C1 segment of cervical spinal cord (tissue), 14 donors: Measurements from ENCODE around the gene NEU1.
A peak's percentile ranks its signal among the peaks of the same experiment; 100 is the strongest.
"Not testable (repeated sequence)": the region's sequence is repeated elsewhere in the genome, so short reads cannot be mapped to it uniquely, and the experiment has no call there.

Source experiments
- DNase-seq, 14 donors: peaks; one replicate each; lab custom pipeline; 2025; lab: John Stamatoyannopoulos, UW

The NEU1 gene

GRCh38 chr6:31838968-31839367 lies 23.7 kb downstream of the NEU1 start:
- DNase-seq, result no peak

DNA sequence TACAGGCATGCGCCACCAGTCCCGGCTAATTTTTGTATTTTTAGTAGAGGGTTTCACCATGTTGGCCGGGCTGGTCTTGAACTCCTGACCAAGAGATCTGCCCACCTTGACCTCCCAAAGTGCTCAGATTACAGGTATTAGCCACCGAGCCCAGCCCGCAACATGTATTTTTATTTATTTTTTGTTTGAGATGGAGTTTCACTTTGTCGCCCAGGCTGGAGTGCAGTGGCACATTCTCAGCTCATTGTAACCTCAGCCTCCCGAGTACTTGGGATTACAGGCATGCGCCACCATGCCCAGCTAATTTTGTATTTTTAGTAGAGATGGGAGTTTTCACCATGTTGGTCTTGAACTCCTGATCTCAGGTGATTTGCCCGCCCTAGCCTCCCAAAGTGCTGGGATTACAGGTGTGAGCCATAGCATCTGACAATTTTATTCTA lies 24.5 kb downstream of the NEU1 start:
- DNase-seq, result not testable (repeated sequence)

DNA sequence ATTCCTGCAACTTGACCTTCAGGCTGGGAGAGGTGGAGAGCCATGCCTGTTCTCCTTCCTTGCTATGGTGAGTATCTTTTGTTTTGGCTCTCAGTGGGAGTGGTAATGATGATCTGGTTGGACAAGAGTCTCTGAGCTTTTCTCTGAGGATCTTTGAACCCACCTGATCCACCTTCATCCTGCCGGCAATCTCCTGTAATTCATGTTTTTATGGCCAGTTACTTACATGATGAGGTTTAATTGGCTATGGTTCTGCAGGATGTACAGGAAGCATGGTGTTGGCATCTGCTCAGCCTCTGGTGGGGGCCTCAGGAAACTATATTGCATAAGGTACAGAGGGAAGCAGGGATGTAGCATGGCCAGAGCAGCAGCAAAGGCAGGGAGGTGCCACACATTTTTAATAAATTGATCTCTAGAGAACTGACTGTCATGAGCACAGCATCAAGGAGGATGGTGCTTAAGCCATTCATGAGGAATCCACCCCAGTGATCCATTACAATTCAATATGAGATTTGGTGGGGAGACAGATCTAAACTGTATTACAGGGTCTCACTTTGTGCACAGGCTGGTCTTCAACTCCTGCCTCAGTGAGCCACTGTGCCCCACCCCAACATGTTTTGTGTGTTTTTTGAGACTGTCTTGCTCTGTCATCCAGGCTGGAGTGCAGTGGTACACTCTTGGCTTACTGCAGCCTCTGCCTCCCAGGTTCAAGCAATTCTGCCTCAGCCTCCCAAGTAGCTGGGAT lies 25.1 kb downstream of the NEU1 start:
- no peak for DNase-seq

DNA sequence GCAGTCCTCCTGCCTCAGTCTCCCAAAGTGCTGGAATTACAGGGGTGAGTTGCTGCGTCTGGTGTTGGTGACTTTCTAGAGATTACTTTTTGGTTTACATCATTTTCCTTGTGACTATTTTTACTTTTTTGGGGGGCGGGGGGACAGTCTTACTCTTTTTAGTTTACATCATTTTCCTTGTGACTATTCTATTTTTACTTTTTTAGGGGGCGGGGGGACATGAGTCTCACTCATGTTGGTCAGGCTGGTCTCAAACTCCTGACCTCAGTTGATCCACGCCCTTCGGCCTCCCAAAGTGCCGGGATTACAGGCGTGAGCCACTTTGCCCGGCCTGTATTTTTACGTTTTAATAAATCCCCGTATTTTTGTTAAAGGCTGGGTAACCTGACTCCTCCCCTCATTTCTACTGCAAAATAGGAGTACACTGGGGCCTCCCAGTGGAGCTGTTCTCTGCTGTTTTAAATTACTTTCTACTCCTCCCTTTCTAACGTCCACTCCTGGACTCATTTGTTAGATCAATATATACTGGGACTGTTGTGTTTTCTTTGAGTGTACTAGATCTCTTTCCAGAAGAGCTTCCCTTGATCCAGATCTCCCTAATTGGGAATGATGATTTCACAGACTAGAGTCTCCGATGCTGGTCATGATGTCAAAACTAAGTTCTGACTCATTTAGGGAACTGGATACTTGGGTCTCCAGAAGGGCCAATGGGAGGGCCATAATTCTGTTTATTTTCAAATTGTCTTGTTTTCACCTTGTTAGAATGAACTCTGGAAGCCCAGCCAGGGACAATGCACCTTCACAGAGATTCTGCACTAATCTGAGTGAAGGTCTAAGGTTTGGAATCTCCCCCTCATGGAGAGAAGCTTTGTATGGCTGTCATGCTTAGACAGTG lies 25.9 kb downstream of the NEU1 start:
- DNase-seq, result no peak

DNA sequence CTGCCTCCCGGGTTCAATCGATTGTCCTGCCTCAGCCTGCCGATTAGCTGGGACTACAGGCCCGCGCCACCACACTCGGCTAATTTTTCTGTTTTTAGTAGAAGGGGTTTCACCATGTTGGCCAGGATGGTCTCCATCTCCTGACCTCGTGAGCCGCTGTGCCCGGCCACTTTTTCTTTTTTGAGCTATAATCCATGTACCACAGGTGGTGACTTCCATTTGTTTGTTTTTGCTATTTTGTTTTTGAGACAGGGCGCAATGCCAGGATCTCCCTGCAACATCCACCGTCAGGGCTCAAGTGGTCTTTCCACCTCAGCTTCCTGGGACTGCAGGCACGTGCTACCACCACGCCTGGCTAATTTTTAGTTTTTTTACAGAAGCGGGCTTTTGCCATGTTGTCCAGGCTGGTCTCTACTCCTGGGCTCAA lies 26.6 kb downstream of the NEU1 start:
- DNase-seq, result no peak

DNA sequence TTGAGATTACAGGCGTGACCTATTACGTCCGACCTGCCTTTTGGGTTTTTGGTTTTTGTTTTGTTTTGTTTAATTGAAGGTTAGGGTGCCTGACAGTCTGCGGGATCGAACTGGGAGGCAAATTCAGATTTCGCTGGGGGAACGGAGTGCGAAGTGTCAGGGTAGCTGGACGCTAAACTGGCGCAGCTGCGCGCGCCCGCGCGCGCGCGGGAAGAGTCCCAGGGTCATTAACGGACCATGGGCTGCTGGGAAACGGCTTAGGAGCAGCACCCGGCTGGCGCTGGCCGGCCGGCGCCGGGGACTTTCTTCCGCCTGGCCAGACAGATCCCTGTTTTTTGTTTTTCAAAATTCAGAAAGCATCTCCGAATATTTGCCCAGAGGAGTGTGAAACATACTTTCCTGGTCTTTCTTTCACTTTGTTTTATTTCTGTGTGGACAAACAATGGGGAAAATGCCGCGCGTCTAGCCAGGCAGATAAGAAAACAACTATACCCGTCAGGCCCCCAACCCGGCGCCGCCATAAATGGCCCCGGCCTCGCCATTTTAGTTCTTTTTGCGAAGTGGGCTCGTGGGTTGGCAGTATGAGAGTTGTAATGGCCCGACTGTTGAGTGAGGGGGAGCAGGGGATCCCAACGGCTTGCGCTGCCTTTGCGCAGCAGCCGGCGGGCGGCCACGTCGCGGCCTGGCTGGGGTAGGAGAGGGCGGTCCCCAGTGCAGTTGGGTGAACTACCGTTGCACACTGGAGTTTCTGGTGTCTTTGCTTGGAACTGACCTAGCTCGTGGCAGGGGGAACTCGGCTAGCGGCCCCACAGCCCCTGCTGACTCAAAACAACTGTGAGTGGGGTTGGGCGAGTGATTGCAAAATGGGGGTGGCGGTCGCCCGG lies 28.0 kb downstream of the NEU1 start:
- DNase-seq, result peak; percentile 42 to 94 (median 87)

DNA sequence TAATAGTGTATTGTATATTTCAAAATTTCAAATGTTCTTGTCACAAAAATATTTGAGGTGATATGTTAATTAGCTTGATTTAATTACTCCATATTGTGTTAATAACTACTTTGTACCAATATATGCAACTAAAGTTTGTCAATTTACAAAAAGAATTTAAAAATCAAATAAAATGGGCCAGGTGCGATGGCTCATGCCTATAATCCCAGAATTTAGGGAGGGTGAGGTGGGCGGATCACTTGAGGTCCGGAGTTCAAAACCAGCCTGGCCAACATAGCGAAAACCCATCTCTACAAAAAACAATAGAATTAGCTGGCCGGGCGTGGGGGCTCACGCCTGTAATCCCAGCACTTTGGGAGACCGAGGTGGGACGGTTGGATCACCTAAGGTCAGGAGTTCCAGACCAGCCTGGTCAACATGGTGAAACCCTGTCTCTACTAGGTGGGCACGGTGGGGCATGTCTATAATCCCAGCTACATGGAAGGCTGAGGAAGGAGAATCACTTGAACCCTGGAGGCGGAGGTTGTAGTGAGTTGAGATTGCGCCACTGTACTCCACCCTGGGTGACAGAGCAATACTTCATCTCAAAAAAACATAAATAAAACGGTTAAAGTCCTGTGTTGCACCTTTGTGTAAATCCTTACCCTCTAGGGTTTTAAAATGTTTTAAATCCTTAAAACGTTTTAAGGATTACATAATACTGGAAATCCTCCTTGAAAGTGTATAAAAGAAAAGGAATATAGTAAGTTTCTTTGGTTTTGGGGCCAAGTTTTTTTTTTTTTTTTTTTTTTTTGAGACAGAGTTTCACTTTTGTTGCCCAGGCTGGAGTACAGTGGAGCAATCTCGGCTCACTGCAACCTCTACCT lies 31.0 kb downstream of the NEU1 start:
- no peak for DNase-seq

GRCh38 chr6:31830886-31831335 lies 31.7 kb downstream of the NEU1 start:
- DNase-seq, result peak in 1 of 14 donors; percentile 65

DNA sequence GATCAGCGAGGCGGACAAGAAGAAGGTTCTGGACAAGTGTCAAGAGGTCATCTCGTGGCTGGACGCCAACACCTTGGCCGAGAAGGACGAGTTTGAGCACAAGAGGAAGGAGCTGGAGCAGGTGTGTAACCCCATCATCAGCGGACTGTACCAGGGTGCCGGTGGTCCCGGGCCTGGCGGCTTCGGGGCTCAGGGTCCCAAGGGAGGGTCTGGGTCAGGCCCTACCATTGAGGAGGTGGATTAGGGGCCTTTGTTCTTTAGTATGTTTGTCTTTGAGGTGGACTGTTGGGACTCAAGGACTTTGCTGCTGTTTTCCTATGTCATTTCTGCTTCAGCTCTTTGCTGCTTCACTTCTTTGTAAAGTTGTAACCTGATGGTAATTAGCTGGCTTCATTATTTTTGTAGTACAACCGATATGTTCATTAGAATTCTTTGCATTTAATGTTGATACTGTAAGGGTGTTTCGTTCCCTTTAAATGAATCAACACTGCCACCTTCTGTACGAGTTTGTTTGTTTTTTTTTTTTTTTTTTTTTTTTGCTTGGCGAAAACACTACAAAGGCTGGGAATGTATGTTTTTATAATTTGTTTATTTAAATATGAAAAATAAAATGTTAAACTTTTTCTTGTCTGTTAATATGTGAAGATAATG lies 32.9 kb downstream of the NEU1 start:
- peak in 9 of 14 donors; percentile 11 to 58 (median 34) for DNase-seq

DNA sequence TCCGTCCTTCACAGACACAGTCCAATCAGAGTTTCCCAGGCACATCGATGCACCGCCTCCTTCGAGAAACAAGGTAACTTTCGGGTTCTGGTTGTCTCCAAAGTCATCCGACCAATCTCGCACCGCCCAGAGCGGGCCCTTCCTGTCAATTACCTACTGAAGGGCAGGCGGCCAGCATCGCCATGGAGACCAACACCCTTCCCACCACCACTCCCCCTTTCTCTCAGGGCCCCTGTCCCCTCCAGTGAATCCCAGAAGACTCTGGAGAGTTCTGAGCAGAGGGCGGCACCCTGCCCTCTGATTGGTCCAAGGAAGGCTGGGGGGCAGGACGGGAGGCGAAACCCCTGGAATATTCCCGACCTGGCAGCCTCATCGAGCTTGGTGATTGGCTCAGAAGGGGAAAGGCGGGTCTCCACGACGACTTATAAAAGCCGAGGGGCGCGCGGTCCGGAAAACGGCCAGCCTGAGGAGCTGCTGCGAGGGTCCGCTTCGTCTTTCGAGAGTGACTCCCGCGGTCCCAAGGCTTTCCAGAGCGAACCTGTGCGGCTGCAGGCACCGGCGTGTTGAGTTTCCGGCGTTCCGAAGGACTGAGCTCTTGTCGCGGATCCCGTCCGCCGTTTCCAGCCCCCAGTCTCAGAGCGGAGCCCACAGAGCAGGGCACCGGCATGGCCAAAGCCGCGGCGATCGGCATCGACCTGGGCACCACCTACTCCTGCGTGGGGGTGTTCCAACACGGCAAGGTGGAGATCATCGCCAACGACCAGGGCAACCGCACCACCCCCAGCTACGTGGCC lies 35.1 kb downstream of the NEU1 start, which contains the start of gene HSPA1B:
Gene HSPA1B (plus strand): TSS at position 453 of the 794 bp plus-strand sequence. CDS start 213 bp downstream, at position 666.
- DNase-seq, result peak; percentile 86 to 100 (median 99)

DNA sequence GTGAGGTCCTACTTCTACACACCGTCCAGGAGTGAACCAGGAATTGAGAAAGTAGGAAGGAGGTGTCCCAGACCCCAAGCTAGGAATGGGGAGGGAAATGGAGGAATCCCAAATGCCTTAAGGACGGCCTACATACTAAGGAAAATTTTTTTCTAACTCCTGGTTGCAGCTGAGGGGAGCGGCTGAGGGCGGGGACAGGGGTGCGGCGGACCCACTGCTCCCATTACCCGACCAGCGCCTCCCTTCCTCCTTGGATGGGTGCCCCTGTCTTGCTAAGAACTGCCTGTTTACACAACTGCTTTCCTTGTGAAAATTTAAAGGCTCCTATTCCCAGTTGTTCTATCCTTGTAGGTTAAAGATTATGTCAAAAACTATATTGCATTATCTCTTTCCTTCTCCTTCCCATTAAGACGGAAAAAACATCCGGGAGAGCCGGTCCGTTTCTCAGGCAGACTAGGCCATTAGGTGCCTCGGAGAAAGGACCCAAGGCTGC lies 35.8 kb downstream of the NEU1 start:
- peak in 10 of 14 donors; percentile 27 to 83 (median 76) for DNase-seq

GRCh38 chr6:31825553-31825952 lies 37.1 kb downstream of the NEU1 start:
- no peak for DNase-seq

DNA sequence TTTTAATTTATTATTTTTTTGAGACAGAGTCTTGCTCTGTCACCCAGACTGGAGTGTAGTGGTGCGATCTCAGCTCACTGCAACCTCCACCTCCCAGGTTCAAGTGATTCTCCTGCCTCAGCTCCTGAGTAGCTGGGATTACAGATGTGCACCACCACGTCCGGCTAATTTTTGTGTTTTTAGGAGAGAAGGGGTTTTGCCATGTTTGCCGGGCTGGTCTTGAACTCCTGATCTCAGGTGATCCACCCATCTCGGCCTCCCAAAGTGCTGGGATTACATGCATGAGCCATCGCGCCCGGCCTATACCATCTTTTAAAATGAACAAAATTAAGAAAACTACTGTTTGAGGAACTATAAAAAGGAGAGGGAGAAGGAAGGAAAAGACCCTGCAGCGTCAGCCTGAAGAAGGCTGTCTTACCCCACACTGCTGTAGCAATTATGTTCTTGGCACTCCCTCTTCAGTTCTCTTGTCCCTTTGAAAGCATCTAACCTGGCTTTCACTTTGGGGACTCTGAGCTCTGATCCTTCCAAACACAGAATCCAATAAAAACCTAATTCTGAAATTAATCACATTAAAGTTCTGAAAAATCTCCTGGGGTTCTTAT lies 38.9 kb downstream of the NEU1 start:
- not testable (repeated sequence) for DNase-seq

- peak in 13 of 14 donors; percentile 32 to 87 (median 79) for DNase-seq
Observed at GRCh38 chr6:31822036-31822821, 40.4 kb downstream of the NEU1 start.

DNA sequence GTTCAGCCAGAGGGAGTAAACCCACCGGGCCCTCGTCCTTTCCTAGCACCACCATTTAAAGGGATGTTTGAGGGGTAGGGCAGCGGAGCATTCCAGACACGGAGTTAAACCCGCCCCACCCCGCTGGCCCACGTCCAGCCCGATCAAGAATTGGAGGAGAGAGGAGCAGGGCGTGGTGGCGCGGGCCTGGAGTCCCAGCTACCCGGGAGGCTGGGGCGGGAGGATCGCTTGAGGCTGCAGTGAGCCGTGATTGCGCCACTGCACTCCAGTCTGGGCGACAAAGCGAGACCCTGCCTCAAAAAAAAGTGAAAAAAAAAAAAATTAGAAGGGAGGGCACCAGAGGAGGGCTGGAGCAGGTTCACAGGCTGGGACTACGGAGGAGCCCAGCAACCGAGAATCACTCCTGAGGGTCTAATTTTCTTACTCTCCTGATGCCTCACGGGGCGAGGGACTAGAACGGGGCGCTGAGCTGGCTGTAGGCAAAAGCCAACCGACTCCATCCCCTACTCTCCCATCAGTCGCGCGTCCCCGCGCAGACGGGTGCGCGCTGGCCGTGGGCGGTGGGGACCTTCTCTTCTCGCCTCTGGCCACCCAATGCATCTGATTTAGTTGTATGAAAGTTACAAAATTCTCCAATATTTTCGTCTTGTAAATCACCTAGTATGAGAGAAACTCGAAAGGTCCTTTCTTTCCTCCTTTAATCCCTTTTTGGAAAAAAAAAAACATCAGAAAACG lies 41.2 kb downstream of the NEU1 start:
- DNase-seq, result peak in 11 of 14 donors; percentile 40 to 83 (median 66)

- not testable (repeated sequence) for DNase-seq
Observed at GRCh38 chr6:31820399-31820798, 42.2 kb downstream of the NEU1 start.

GRCh38 chr6:31819871-31820299 lies 42.7 kb downstream of the NEU1 start:
- no peak for DNase-seq
